ENCODE data around the gene COL19A1.

Gene COL19A1

GRCh38 chr6:70111737-70112136, 245.4 kb downstream of the COL19A1 start:
- peaks cover 3% of the 10 kb centered on the region for H3K27me3 Mint-ChIP-seq (ENCODE audit: low read depth)
- peaks cover 54% of the 10 kb centered on the region for H3K4me1 Mint-ChIP-seq
- no peaks in the 10 kb centered on the region for H3K36me3 Mint-ChIP-seq (ENCODE audit: low read depth)
- H3K4me3 Mint-ChIP-seq = no peak overlapping the region
- no peak for TF ChIP-seq CTCF (IDR thresholded peaks at IDR 0.05; ENCODE audit: unreplicated experiment in 3 of 3)
- H3K27ac Mint-ChIP-seq = peak overlapping the region in 1 of 3 experiments; percentile 45
- no peaks in the 10 kb centered on the region for H3K9me3 Mint-ChIP-seq

- Mint-ChIP-seq H3K4me3 (no peak overlapping the region), H3K27ac (peak overlapping the region; percentile 22 to 45 (median 28)), H3K9me3 (no peaks in the 10 kb centered on the region), H3K36me3 (ENCODE audit: low read depth) (no peaks in the 10 kb centered on the region), H3K4me1 (peaks cover 56% of the 10 kb centered on the region), H3K27me3 (ENCODE audit: low read depth) (peaks cover 4% of the 10 kb centered on the region)
- TF ChIP-seq CTCF (IDR thresholded peaks at IDR 0.05; ENCODE audit: unreplicated experiment in 3 of 3) = no peak
Measured at GRCh38 chr6:70112716-70113115, 246.4 kb downstream of the COL19A1 start.

- no peak for TF ChIP-seq CTCF (IDR thresholded peaks at IDR 0.05; ENCODE audit: unreplicated experiment in 3 of 3)
- Mint-ChIP-seq H3K36me3 (ENCODE audit: low read depth) (no peaks in the 10 kb centered on the region), H3K4me1 (peaks cover 56% of the 10 kb centered on the region), H3K9me3 (no peaks in the 10 kb centered on the region), H3K27ac (peak overlapping the region; percentile 22 to 45 (median 28)), H3K27me3 (ENCODE audit: low read depth) (peaks cover 6% of the 10 kb centered on the region), H3K4me3 (no peak overlapping the region)
Measured at GRCh38 chr6:70113171-70113570, 246.8 kb downstream of the COL19A1 start.

- Mint-ChIP-seq H3K4me3 (no peak overlapping the region), H3K4me1 (peaks cover 34% of the 10 kb centered on the region), H3K27me3 (ENCODE audit: low read depth) (peaks cover 3% of the 10 kb centered on the region), H3K27ac (peak overlapping the region; percentile 46 to 86 (median 52)), H3K9me3 (no peaks in the 10 kb centered on the region), H3K36me3 (ENCODE audit: low read depth) (no peaks in the 10 kb centered on the region)
- no peak for TF ChIP-seq CTCF (IDR thresholded peaks at IDR 0.05; ENCODE audit: unreplicated experiment in 3 of 3)
Measured at GRCh38 chr6:70118670-70119069, 252.3 kb downstream of the COL19A1 start.

GRCh38 chr6:70119218-70119835, 253.0 kb downstream of the COL19A1 start:
- no peak for TF ChIP-seq CTCF (IDR thresholded peaks at IDR 0.05; ENCODE audit: unreplicated experiment in 3 of 3)
- no peaks in the 10 kb centered on the region for H3K9me3 Mint-ChIP-seq
- H3K36me3 Mint-ChIP-seq (ENCODE audit: low read depth) = no peaks in the 10 kb centered on the region
- peaks cover 3% of the 10 kb centered on the region for H3K27me3 Mint-ChIP-seq (ENCODE audit: low read depth)
- peak overlapping the region; percentile 46 to 86 (median 52) for H3K27ac Mint-ChIP-seq
- no peak overlapping the region for H3K4me3 Mint-ChIP-seq
- H3K4me1 Mint-ChIP-seq = peaks cover 33% of the 10 kb centered on the region

GRCh38 chr6:70124443-70124842, 258.1 kb downstream of the COL19A1 start:
- no peak overlapping the region for H3K4me3 Mint-ChIP-seq
- no peaks in the 10 kb centered on the region for H3K36me3 Mint-ChIP-seq (ENCODE audit: low read depth)
- H3K27me3 Mint-ChIP-seq (ENCODE audit: low read depth) = no peaks in the 10 kb centered on the region
- H3K9me3 Mint-ChIP-seq = no peaks in the 10 kb centered on the region
- peaks cover 17% of the 10 kb centered on the region for H3K4me1 Mint-ChIP-seq
- TF ChIP-seq CTCF (IDR thresholded peaks at IDR 0.05; ENCODE audit: unreplicated experiment in 3 of 3) = no peak
- peak overlapping the region in 2 of 3 experiments; percentile 69 to 76 for H3K27ac Mint-ChIP-seq
